HepG2 (cell line): ENCODE results near the gene PASK. TPM values are rescaled to one million over a fixed set of nuclear protein-coding genes. Genes with fewer than 3 reads are reported as not detected.

Source experiments
- AHR ChIP-seq: IDR thresholded peaks from 2 replicates; pipeline ENCODE4 v1.6.1; 2018; ENCODE audit warnings: missing genetic modification reagents, missing compliant biosample characterization
- CHD2 ChIP-seq: IDR thresholded peaks from 2 replicates; pipeline ENCODE4 v1.6.1; 2011; ENCODE audit warnings: low read depth, low read length, improper control_type of control experiment
- CREBL2 ChIP-seq: sonication (generic); formaldehyde crosslinking; IDR thresholded peaks from 2 replicates; pipeline ENCODE4 v1.8.1; 2023; ENCODE audit warnings: missing genetic modification reagents, mild to moderate bottlenecking, borderline replicate concordance
- EP300 ChIP-seq, 3 experiments: sonication (generic) in 1 of 3; formaldehyde crosslinking in 1 of 3; IDR thresholded peaks; 2 replicates each; pipeline versions ENCODE4 v1.5.1 to v1.6.1; 2011 to 2020; ENCODE audit warnings: low read depth in 2 of 3, low read length in 2 of 3, borderline replicate concordance in 1 of 3, improper control_type of control experiment in 1 of 3, mild to moderate bottlenecking in 1 of 3, missing genetic modification reagents in 1 of 3, moderate library complexity in 1 of 3
- GATAD1 ChIP-seq: IDR thresholded peaks from 2 replicates; pipeline ENCODE4 v1.6.1; 2016; ENCODE audit warnings: missing genetic modification reagents, missing compliant biosample characterization
- GTF2F1 ChIP-seq: fragments of 150-350 bp; IDR thresholded peaks from 2 replicates; pipeline ENCODE4 v1.6.1; 2014; ENCODE audit warnings: low read length
- HOMEZ ChIP-seq: IDR thresholded peaks from 2 replicates; pipeline ENCODE4 v1.6.1; 2016; ENCODE audit warnings: low read depth
- ISX ChIP-seq: sonication (generic); formaldehyde crosslinking; conservative IDR thresholded peaks from 2 replicates; pipeline ENCODE4 v1.5.0; 2020; ENCODE audit warnings: missing genetic modification reagents
- KMT2B ChIP-seq: IDR thresholded peaks from 2 replicates; pipeline ENCODE4 v1.6.1; 2016; ENCODE audit warnings: missing genetic modification reagents, missing compliant biosample characterization
- PHF20 ChIP-seq: sonication (generic); formaldehyde crosslinking; IDR thresholded peaks from 2 replicates; pipeline ENCODE4 v1.5.0; 2020; ENCODE audit warnings: mild to moderate bottlenecking, missing genetic modification reagents
- POGZ ChIP-seq: sonication (generic); formaldehyde crosslinking; IDR thresholded peaks from 2 replicates; pipeline ENCODE4 v1.4.0; 2020; ENCODE audit warnings: mild to moderate bottlenecking, missing genetic modification reagents
- RARA ChIP-seq: IDR thresholded peaks from 2 replicates; pipeline ENCODE4 v1.6.1; 2016; ENCODE audit warnings: missing genetic modification reagents, missing compliant biosample characterization
- RCOR2 ChIP-seq: IDR thresholded peaks from 2 replicates; pipeline ENCODE4 v1.6.1; 2016; ENCODE audit warnings: missing biosample characterization, missing genetic modification reagents
- SALL1 ChIP-seq: sonication (generic); formaldehyde crosslinking; IDR thresholded peaks from 2 replicates; pipeline ENCODE4 v1.8.0; 2022; ENCODE audit warnings: mild to moderate bottlenecking, missing genetic modification reagents
- SETDB1 ChIP-seq: sonication (generic); formaldehyde crosslinking; IDR thresholded peaks from 2 replicates; pipeline ENCODE4 v1.5.1; 2020; ENCODE audit warnings: missing genetic modification reagents, mild to moderate bottlenecking, borderline replicate concordance
- STAG1 ChIP-seq: sonication (generic); formaldehyde crosslinking; IDR thresholded peaks from 2 replicates; pipeline ENCODE4 v1.4.0; 2020; ENCODE audit warnings: missing genetic modification reagents
- TEF ChIP-seq: sonication (generic); formaldehyde crosslinking; IDR thresholded peaks from 2 replicates; pipeline ENCODE4 v1.5.0; 2020; ENCODE audit warnings: missing genetic modification reagents
- TGIF2 ChIP-seq: IDR thresholded peaks from 2 replicates; pipeline ENCODE4 v1.6.1; 2016; ENCODE audit warnings: control low read depth, missing compliant biosample characterization
- ZBTB10 ChIP-seq: sonication (generic); formaldehyde crosslinking; IDR thresholded peaks from 2 replicates; pipeline ENCODE4 v1.4.0; 2020; ENCODE audit warnings: missing genetic modification reagents, borderline replicate concordance
- ZBTB26 ChIP-seq: IDR thresholded peaks from 2 replicates; pipeline ENCODE4 v1.6.1; 2016; ENCODE audit warnings: missing compliant biosample characterization, missing genetic modification reagents, borderline replicate concordance
- ZNF34 ChIP-seq: sonication (generic); formaldehyde crosslinking; IDR thresholded peaks from 2 replicates; pipeline ENCODE4 v1.4.0; 2020; ENCODE audit warnings: mild to moderate bottlenecking, missing genetic modification reagents, borderline replicate concordance
- ZNF496 ChIP-seq: sonication (generic); formaldehyde crosslinking; IDR thresholded peaks from 2 replicates; pipeline ENCODE4 v1.8.1; 2023; ENCODE audit warnings: mild to moderate bottlenecking, moderate library complexity, missing genetic modification reagents; ENCODE audit not compliant: insufficient replicate concordance
- ZNF562 ChIP-seq: sonication (generic); formaldehyde crosslinking; IDR thresholded peaks from 2 replicates; pipeline ENCODE4 v1.8.0; 2022; ENCODE audit warnings: missing genetic modification reagents, borderline replicate concordance
- ZNF720 ChIP-seq: sonication (generic); formaldehyde crosslinking; IDR thresholded peaks from 2 replicates; pipeline ENCODE4 v1.4.0; 2020; ENCODE audit warnings: missing genetic modification reagents
- ZSCAN12 ChIP-seq: sonication (generic); formaldehyde crosslinking; IDR thresholded peaks from 2 replicates; pipeline ENCODE4 v1.9.0; 2021; ENCODE audit warnings: mild to moderate bottlenecking, missing genetic modification reagents
- polyA plus RNA-seq, 8 experiments: library from polyadenylated mRNA; depleted of rRNA in 3 of 8; stranded (reverse) in 7 of 8; unstranded in 1 of 8; fragments of >200 nt; fragmentation: Illumina TruSeq in 4 of 8; extraction: Trizol in 4 of 8; gene quantifications; 2 replicates each; pipeline versions ENCODE4 v1.2.1 to v1.2.3, GENCODE V29; 2011 to 2016; ENCODE audit warnings: low read depth in 4 of 8, missing spikeins in 1 of 8, mixed read lengths in 1 of 8; ENCODE audit not compliant: insufficient read depth in 1 of 8
- total RNA-seq, 5 experiments: library from RNA; depleted of rRNA; stranded (reverse); fragments of >200 nt; fragmentation: Illumina TruSeq; extraction: Trizol; gene quantifications; 2 replicates each; pipeline ENCODE4 v1.2.3, GENCODE V29; 2016; ENCODE audit warnings: low read depth in 1 of 5

Gene PASK
- total and polyA plus RNA-seq, 2 of the 13 experiments (the other 11 are each of a cell fraction or from before 2014, with no cell fraction given), result 6.9 to 17.0 TPM

- TF ChIP-seq ZNF562 (CRISPR knock-in tag) (no peak), ZBTB26 (CRISPR knock-in tag) (peak; percentile 96), CREBL2 (CRISPR knock-in tag) (peak; percentile 98), ZNF720 (CRISPR knock-in tag) (peak; percentile 81; the same call in 1 of the 2 replicates), AHR (CRISPR knock-in tag) (peak; percentile 99), RCOR2 (CRISPR knock-in tag) (no peak; the same call in none of the 2 replicates), PHF20 (CRISPR knock-in tag) (peak; percentile 99), EP300 (IDR thresholded peaks at IDR 0.05; ENCODE audit: low read depth in 2 of 2, low read length in 2 of 2) (peak; percentile 77 to 81; a peak in 3 of 4 replicates), EP300 (CRISPR knock-in tag; IDR thresholded peaks at IDR 0.05; ENCODE audit: borderline replicate concordance) (peak; percentile 81), RARA (CRISPR knock-in tag) (peak; percentile 75), ZBTB10 (CRISPR knock-in tag) (peak; percentile 84; the same call in 1 of the 2 replicates), TEF (CRISPR knock-in tag) (peak; percentile 54; the same call in 1 of the 2 replicates), HOMEZ (CRISPR knock-in tag) (peak; percentile 81), ZSCAN12 (CRISPR knock-in tag) (no peak; the same call in 1 of the 2 replicates), GATAD1 (CRISPR knock-in tag) (peak; percentile 100), CHD2 (peak; percentile 66; the same call in 1 of the 2 replicates), POGZ (peak; percentile 99), KMT2B (CRISPR knock-in tag) (peak; percentile 100), TGIF2 (CRISPR knock-in tag) (peak; percentile 98), ISX (CRISPR knock-in tag) (0 out of 2 replicates have a peak, but pooled peaks have one; percentile 23), ZNF496 (CRISPR knock-in tag) (no peak), STAG1 (CRISPR knock-in tag) (peak; percentile 39; the same call in 1 of the 2 replicates), SALL1 (CRISPR knock-in tag) (peak; percentile 98), GTF2F1 (peak; percentile 72; the same call in 1 of the 2 replicates), ZNF34 (CRISPR knock-in tag) (peak; percentile 91), SETDB1 (CRISPR knock-in tag) (0 out of 2 replicates have a peak, but pooled peaks have one; percentile 67)
These were observed 47.0 kb downstream of the PASK start, which contains the start of gene MTERF4 (continued) for GRCh38 chr2:241102239-241102803.
